Stimulated activated CD8-positive, alpha-beta memory T cell treated with anti-CD3 and anti-CD28 coated beads, Interleukin-12 subunit alpha, Interleukin-12 subunit beta, amount 100 ng/mL, for 24 hours (primary cell): ENCODE data around the gene CHD5.

ENCODE experiments used
- DNase-seq: peaks from one replicate; pipeline ENCODE4 v3.0.0-alpha.2; 2020; ENCODE audit errors: extremely low read depth

Gene CHD5

GRCh38 chr1:6174621-6175410 lies 5.3 kb downstream of the CHD5 start:
- DNase-seq, result no peak

GRCh38 chr1:6172549-6172948 lies 7.6 kb downstream of the CHD5 start:
- DNase-seq, result no peak

- no peak for DNase-seq
These were observed 8.5 kb downstream of the CHD5 start for GRCh38 chr1:6171548-6172124.

- DNase-seq, result no peak
These were observed 9.3 kb downstream of the CHD5 start for GRCh38 chr1:6170742-6171201.

GRCh38 chr1:6170116-6170741 lies 9.9 kb downstream of the CHD5 start:
- no peak for DNase-seq

- DNase-seq, result no peak
These were observed 11.1 kb downstream of the CHD5 start for GRCh38 chr1:6168947-6169586.

GRCh38 chr1:6167391-6168303 lies 12.5 kb downstream of the CHD5 start:
- DNase-seq, result no peak

- DNase-seq, result no peak
These were observed 13.3 kb downstream of the CHD5 start for GRCh38 chr1:6166655-6167390.

- DNase-seq, result no peak
These were observed 13.9 kb downstream of the CHD5 start for GRCh38 chr1:6166221-6166620.

- no peak for DNase-seq
These were observed 14.6 kb downstream of the CHD5 start for GRCh38 chr1:6165441-6165985.

GRCh38 chr1:6165027-6165426 lies 15.1 kb downstream of the CHD5 start:
- DNase-seq, result no peak

GRCh38 chr1:6163973-6164617 lies 16.0 kb downstream of the CHD5 start:
- no peak for DNase-seq

GRCh38 chr1:6163191-6163972 lies 16.7 kb downstream of the CHD5 start:
- DNase-seq, result no peak

GRCh38 chr1:6162773-6163172 lies 17.3 kb downstream of the CHD5 start:
- DNase-seq, result no peak

GRCh38 chr1:6162341-6162740 lies 17.8 kb downstream of the CHD5 start:
- DNase-seq, result no peak

GRCh38 chr1:6158181-6158580 lies 21.9 kb downstream of the CHD5 start:
- DNase-seq, result no peak

GRCh38 chr1:6157528-6158174 lies 22.5 kb downstream of the CHD5 start:
- no peak for DNase-seq

- no peak for DNase-seq
These were observed 23.0 kb downstream of the CHD5 start for GRCh38 chr1:6157132-6157527.
